GM08714 (cell line): ENCODE data around the gene FAM180A.

ENCODE experiments used
- H3K4me3 ChIP-seq: fragments of 200-500 bp; sonication (Bioruptor generic); 2 replicates; pipeline ENCODE4 v1.5.1; 2014; ENCODE audit warnings: mild to moderate bottlenecking, low read length, inconsistent platforms
- ZNF274 ChIP-seq: IDR thresholded peaks from 2 replicates; pipeline ENCODE4 v1.6.1; 2012; ENCODE audit warnings: mild to moderate bottlenecking, low read depth, low read length

The FAM180A gene

DNA sequence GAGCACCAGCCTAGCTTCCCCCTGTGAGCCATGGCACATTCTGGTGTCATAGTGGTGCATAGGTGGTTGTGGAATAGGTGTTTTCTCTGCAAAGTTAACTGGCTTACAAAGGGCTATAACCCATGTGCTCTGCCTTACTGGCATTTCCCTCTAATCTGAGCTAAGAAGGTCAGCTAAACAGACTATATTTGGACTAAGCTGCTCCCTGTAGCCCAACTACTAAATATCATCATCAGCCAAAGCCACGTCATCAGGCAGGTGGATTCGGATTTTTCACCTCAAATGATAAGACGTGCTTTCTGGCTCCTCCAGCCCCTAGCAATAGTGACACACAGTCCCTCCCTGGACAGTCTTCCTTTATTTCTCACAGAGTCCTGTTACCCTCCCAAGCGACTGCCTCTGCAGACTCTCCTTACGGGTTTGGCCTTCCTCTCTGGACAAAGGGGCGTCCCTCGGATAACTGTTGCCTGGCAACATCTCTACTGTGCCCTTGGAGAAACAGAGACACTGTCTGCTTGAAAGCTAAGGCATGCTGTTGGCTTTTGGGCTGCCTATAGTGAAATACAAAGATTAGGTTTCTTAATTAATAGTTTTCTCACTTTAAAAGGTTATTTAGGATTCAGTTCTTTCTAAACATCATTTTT lies 29.7 kb downstream of the FAM180A start:
- H3K4me3 ChIP-seq = no peak overlapping the region
- no peak for TF ChIP-seq ZNF274

DNA sequence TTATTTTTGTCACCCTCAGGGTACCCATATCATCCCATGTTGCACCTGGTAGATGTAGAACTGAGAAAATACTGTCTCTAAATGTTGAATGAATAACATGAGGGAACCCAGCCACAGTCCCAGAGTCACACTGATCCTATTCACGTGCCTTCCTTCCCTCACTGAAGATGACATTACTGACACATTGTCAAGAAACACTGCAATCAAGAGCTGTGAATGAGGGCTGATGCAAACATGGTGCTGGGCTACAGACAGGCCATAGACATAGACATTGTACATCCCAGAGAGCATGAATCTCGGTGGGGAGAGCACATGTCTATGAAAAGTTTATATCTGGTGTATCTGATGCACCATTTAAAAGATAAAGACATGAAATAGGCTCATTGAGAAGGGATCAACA lies 30.4 kb downstream of the FAM180A start:
- no peak for TF ChIP-seq ZNF274
- H3K4me3 ChIP-seq = no peak overlapping the region

DNA sequence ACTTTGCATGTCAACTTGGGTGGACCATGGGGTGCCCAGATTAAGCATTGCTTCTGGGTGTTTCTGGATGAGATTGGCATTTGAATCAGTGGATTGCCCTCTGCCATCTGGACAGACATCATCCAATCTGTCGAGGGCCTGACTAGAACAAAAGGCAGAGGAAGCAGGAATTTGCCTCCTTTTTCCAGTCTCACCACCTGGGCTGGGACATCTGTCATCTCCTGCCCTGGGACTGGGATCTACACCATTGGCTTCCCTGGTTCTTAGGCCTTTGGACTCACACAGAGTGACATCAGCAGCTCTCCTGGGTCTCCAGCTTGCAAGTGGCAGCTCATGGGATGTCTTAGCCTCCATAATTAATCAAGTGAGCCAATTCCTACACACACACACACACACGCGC lies 30.9 kb downstream of the FAM180A start:
- no peak overlapping the region for H3K4me3 ChIP-seq
- TF ChIP-seq ZNF274 = no peak

DNA sequence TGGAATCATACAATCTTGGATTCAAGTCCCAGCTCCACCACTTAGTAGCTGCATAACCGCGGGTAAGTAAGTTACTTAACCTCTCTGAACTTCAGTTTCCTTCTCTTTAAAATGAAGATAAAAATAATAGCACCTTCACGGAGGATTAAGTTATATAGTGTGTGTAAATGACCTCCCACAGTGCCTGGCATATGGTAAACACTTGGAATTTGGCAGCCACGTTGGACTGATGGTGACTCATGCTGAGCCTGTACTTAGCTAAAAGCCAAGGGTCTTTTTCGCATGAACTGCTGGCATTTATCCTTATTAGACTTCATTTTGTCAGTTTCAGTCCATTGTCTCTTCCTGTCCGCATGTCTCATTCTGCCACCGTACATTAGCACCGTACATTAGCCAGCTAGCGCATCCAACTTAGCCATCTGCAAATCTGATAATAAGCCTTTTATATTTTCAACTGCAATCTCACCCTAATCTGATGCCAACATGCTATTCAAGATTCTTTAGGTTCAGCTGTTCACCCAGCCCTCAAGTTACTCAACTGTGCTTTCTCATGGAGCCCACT lies 31.9 kb downstream of the FAM180A start:
- H3K4me3 ChIP-seq = no peak overlapping the region
- TF ChIP-seq ZNF274 = no peak

DNA sequence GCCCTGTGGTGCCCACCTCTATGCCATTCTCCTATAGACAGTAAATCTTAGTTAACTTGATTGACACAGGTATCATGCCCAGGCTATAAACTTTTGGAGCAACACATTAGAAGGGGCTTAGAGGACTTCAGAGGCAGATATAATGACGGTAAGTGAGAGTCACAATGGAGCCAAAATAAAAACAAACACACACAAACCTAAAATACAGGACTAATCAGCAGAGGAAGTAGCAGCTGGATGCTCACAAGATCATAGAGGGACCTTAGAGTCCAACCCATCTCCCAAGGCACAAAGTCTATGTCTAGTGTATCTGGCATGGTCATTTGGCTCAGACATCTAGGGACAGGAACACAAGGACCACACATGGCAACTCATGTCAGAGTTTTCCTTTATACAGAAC lies 32.9 kb downstream of the FAM180A start:
- no peak for TF ChIP-seq ZNF274

DNA sequence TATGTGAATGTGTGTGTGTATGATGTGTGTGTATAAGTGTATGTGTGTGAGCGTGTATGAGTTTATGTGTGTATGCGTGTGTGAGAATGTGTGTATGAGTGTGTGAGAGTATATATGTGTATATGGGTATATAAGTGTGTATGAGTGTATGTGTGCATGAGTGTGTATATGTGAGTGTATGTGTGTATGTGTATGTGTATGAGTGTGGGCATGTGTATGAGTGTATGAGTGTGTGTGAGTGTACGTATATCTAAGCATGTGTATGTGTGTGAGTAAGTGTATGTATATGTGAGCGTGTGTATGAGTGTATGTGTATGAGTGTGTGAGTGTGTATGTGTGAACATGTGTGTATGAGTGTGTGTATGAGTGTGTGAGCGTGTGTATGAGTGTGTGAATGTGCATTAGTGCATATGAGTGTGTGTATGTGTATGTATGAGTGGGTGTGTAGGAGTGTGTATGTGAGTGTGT lies 33.5 kb downstream of the FAM180A start:
- H3K4me3 ChIP-seq = no peak overlapping the region
- no peak for TF ChIP-seq ZNF274

More for the DNA sequence above, 32.9 kb downstream of the FAM180A start:
- no peak overlapping the region for H3K4me3 ChIP-seq

DNA sequence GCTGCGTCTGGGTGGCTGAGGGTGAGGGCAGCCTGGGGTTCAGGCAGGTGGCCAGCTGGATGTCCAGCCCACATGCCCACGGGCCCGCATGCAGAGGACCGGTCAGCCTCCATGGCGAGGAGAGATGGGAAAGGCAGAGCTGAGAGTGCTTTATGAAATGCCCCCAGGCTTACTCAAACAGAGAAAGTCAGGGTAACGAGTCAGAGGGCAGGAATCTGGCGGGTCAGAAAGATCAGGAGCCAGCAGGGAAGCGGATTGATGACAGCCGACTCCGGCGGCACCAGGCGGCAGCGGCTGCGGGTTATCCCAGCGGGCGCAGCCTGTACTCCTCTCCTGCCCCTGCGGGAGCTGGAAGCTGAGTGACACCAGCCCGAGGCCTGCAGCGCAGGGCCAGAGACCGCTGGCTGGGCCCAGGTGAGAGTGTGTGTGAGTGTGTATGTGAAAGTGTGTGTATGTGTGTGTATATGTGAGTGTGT lies 34.0 kb downstream of the FAM180A start:
- no peak for TF ChIP-seq ZNF274
- no peak overlapping the region for H3K4me3 ChIP-seq

DNA sequence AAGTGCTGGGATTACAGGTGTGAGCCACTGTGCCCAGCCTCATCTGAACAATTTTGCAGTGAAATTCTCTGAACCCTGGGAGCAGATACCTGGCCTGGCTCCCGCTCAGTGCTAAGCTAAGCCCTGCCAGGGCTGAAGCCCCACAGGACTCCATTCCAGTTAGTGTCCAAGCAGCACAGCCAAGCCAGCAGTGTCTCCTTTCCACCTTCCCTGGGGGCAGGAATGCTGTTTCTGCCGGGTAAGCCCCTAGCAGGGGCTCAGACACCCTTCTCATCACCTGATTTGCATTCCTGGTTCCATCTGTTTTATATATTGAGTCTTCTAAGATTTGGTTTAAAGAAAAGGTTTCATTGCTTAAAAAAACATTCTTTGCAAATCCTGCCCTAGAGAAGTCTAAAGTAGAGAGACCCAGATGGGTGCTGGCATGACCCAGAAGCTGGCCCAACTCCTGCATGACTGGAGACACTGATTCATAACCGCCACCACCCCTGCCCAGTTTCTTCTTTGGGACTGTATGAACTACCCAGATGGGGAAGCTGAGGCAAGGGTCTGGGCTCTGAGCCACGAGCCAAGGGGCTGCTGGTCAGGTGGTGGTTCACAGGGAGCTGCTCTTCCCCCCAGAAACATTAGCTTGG lies 34.7 kb downstream of the FAM180A start:
- H3K4me3 ChIP-seq = no peak overlapping the region
- no peak for TF ChIP-seq ZNF274

DNA sequence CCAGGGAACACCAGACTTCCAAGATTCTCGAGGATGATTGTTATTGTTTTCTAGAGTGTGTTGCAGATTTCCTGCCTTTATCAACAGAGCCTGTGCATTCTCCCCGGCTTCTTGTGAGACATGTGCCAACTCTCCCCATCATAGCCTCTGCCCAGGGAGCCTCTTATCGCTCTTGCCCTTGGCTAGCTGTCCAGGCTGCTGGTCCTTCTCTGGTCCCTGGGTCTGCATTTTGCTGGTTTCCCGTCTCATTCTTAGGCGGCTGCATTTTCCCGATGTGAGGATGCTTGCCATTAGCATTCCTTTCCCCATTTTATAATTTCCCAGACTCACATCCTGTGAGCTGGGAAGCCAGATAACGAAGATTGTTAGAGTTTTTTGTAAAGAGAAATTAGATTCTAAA lies 35.8 kb downstream of the FAM180A start:
- no peak for TF ChIP-seq ZNF274
- no peak overlapping the region for H3K4me3 ChIP-seq

DNA sequence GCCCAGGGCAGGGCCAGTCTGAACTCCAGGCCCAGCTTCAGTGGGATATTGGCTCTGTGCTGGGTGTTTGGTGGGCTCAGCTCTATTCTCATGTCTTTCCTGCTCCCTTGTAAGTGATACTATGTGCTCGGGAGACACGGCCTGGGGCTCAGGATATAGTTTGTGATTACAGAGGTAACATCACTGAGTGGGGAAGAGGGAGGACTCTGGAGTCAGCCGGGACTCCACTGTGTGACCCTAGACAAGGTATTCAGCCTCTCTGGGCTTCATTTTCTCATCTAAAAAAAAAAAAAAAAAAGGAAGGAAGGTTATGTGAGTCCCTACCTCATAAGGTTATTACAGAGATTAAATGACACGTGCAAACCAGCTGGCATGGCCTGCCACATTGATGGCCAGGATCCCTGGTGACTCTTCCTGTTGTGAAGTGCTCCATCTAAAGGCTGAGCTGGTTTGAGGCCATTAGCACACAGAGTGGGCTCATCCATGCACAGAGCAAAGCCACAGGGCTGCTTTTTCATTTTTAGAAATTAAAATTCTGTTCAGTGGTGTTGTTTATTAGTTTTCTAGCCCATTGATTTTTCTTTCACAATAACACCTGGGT lies 36.3 kb downstream of the FAM180A start:
- H3K4me3 ChIP-seq = no peak overlapping the region
- TF ChIP-seq ZNF274 = no peak

DNA sequence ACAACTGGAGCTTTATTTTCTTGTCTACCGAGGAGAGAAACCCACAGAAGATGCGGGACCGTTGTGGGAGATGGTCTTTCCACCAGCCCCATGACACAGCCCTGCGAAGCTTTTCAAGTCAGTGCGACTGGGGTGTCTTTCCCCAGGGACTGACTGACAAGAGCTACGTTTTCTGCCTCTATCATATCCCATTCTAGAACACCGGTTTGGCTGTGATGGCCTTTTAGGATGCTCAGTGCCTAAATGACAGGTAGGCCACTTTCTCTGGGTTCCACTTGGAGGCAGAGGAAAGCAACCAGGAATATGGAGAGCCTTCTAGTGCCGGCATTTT lies 37.5 kb downstream of the FAM180A start:
- TF ChIP-seq ZNF274 = no peak
- H3K4me3 ChIP-seq = no peak overlapping the region

DNA sequence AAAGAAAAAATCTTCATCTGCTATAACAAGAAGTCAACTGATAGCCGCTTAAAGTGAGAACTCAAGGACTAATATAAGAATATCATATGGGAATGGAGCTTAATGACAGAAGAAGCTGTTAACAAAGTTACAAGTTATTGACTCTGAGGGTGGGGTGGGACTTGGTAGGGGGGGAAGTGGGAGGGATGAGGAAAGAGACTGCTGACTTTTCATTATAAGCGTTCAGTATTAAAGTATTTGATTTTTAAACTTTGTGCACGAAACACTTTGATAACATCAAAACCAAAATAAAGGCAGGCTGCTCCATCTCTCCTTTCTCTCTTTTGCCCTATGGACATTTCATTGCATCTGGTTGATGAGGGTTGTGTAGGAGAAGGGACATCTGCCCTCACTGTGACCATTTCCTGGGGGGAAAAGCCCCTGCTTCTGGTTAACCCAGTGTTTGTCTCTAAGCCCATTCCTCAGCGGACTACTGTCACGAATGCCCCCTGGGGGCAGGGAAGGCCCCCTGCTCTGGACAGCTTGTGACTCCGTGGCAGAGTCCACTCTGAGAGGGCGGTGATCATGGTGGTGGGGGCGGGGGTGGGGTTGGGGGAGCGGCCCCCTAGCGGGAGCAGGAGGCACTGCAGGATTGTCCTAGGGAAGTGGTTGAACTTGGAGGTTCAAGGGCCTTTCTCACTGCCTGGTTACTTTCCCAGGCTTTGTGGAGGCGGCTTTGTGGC lies 38.0 kb downstream of the FAM180A start:
- no peak overlapping the region for H3K4me3 ChIP-seq
- no peak for TF ChIP-seq ZNF274

DNA sequence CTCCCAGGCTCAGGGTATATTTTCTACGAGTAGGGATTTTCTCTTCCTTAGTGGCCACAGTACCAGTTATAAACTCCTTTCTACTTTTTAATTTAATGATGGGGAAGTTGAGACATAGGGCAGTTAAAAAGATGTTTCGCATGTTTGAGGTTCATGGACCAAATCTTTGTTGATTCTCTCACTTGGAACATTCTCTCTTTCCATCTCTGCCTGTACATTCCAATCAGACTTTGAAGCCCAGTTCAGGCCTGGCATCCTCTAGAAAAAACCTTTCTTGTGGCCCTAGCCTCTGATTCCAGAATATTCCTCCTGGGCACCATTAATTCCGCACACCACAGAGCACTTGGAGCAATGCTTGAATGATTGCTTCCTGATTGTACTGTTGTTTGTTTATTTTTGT lies 39.1 kb downstream of the FAM180A start:
- no peak overlapping the region for H3K4me3 ChIP-seq
- TF ChIP-seq ZNF274 = no peak

DNA sequence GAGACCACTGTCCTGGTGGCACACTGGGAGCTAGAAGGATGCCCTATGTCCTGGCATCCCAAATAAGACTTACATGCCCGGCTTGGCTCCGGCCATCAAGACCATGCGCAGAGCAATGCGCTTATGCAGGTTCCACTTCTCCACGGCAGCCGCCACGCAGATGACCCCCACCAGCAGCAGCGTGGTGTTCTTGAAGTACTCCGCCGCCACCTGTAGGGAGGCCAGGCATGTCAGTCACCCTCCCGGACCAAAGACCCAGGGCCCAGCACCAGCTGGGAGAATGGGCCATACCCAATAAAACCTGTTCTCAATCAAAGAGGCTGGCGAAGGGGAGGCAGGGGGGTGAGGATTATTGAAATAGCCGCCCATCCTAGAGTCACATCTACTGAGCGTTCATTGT lies 40.6 kb downstream of the FAM180A start:
- no peak overlapping the region for H3K4me3 ChIP-seq
- no peak for TF ChIP-seq ZNF274
